Adrenal gland (tissue), 5 donors: ENCODE results near the gene OPCML.

Experiments
- CTCF ChIP-seq, 6 experiments: fragments of 450-650 bp in 4 of 6; fragments of 200-600 bp in 2 of 6; sonication (generic) in 1 of 6; IDR thresholded peaks; 1 replicate in 5 of 6; 2 replicates in 1 of 6; pipeline versions ENCODE4 v1.5.1 to v1.8.0; 2016 to 2021; ENCODE audit warnings: antibody characterized with exemption in 6 of 6, mild to moderate bottlenecking in 2 of 6, moderate library complexity in 1 of 6
- POLR2A ChIP-seq, 2 donors: fragments of 450-650 bp; IDR thresholded peaks; one replicate each; pipeline ENCODE4 v1.6.1; 2017; ENCODE audit warnings: antibody characterized with exemption in 2 of 2, mild to moderate bottlenecking in 2 of 2, moderate library complexity in 1 of 2
- donor health status: DM: no; HTN: no; CAD: no.

- TF ChIP-seq CTCF (IDR thresholded peaks at IDR 0.05) (no peak), POLR2A (IDR thresholded peaks at IDR 0.05) (no peak)
Observed at GRCh38 chr11:133305208-133305956, 226.9 kb downstream of the OPCML start.
